Upper lobe of right lung (tissue), 1 donor: ENCODE measurements around the gene CMTM8. TPM values are rescaled to one million over a fixed set of nuclear protein-coding genes. Genes with fewer than 3 reads are reported as not detected.

ENCODE experiments used
- ATAC-seq: fragments of 200-7000 bp; cut with Tn5 transposase; one replicate; pipeline ENCODE4 v1.9.1; 2020; ENCODE audit warnings: mild to moderate bottlenecking, moderate library complexity
- DNase-seq: peaks from one replicate; pipeline ENCODE4 v3.0.0-alpha.2; 2020
- H3K27ac ChIP-seq: fragments of 200-600 bp; one replicate; pipeline ENCODE4 v1.8.0; 2022
- H3K27me3 ChIP-seq: fragments of 200-600 bp; one replicate; pipeline ENCODE4 v1.8.0; 2022; ENCODE audit warnings: mild to moderate bottlenecking
- H3K36me3 ChIP-seq: fragments of 200-600 bp; one replicate; pipeline ENCODE4 v1.8.0; 2022
- H3K4me1 ChIP-seq: fragments of 200-600 bp; one replicate; pipeline ENCODE4 v1.8.0; 2022
- H3K4me3 ChIP-seq: fragments of 200-600 bp; one replicate; pipeline ENCODE4 v1.8.0; 2022; ENCODE audit warnings: mild to moderate bottlenecking
- H3K9me3 ChIP-seq: fragments of 200-600 bp; one replicate; pipeline ENCODE4 v1.8.0; 2022
- CTCF ChIP-seq: fragments of 200-600 bp; IDR thresholded peaks from one replicate; pipeline ENCODE4 v1.8.0; 2022; ENCODE audit warnings: antibody characterized with exemption
- intact Hi-C: fragments of 100-400 bp; cut with DNase I; formaldehyde crosslinking; loops from one replicate; pipeline ENCODE4 v1.11.0; 2022
- total RNA-seq: library from RNA; stranded (reverse); fragmentation: NEBNext Ultra II Directional; extraction: Animal tissue kit (Norgen Biotek cat#: 25700); gene quantifications from one replicate; pipeline ENCODE4 v1.2.1, GENCODE V29; 2021
- donor health status: DM: no; HTN: yes; CAD: no; lungs with severe emphysema.

The CMTM8 gene
- total RNA-seq, 1 donor from 2014 or later = 24.9 TPM

- no peak for TF ChIP-seq CTCF
- Histone ChIP-seq H3K4me1 (peaks cover 26% of the 10 kb centered on the region), H3K4me3 (no peak overlapping the region), H3K36me3 (no peaks in the 10 kb centered on the region), H3K27me3 (no peaks in the 10 kb centered on the region), H3K9me3 (no peaks in the 10 kb centered on the region), H3K27ac (no peak overlapping the region)
- ATAC-seq (no peak), DNase-seq (no peak)
- intact Hi-C loops = no loop called here
Measured at GRCh38 chr3:32274306-32274705, 35.8 kb downstream of the CMTM8 start.

- intact Hi-C loops = no loop called here
- no peak for DNase-seq
Measured at GRCh38 chr3:32275506-32275905, 37.0 kb downstream of the CMTM8 start.

GRCh38 chr3:32276279-32276841 is 37.9 kb downstream of the CMTM8 start:
- TF ChIP-seq CTCF = no peak
- peak overlapping the region; percentile 11 for H3K27ac ChIP-seq
- H3K4me3 ChIP-seq = no peak overlapping the region
- peak; percentile 83 for ATAC-seq
- DNase-seq = no peak
- intact Hi-C loops = no loop called here
- no peaks in the 10 kb centered on the region for H3K9me3 ChIP-seq
- H3K27me3 ChIP-seq = no peaks in the 10 kb centered on the region
- no peaks in the 10 kb centered on the region for H3K36me3 ChIP-seq
- H3K4me1 ChIP-seq = peaks cover 26% of the 10 kb centered on the region

More at GRCh38 chr3:32275506-32275905, 37.0 kb downstream of the CMTM8 start:
- H3K4me3 ChIP-seq = no peak overlapping the region
- peaks cover 26% of the 10 kb centered on the region for H3K4me1 ChIP-seq
- no peaks in the 10 kb centered on the region for H3K36me3 ChIP-seq
- TF ChIP-seq CTCF = no peak
- no peak for ATAC-seq
- H3K27ac ChIP-seq = peak overlapping the region; percentile 11
- no peaks in the 10 kb centered on the region for H3K27me3 ChIP-seq
- no peaks in the 10 kb centered on the region for H3K9me3 ChIP-seq

- DNase-seq (no peak), ATAC-seq (no peak)
- no peaks in the 10 kb centered on the region for H3K36me3 ChIP-seq
- no peaks in the 10 kb centered on the region for H3K27me3 ChIP-seq
- no peak overlapping the region for H3K4me3 ChIP-seq
- H3K4me1 ChIP-seq = peaks cover 26% of the 10 kb centered on the region
- no peak for TF ChIP-seq CTCF
- no peaks in the 10 kb centered on the region for H3K9me3 ChIP-seq
- intact Hi-C loops = no loop called here
- no peak overlapping the region for H3K27ac ChIP-seq
Measured at GRCh38 chr3:32278714-32279113, 40.2 kb downstream of the CMTM8 start.

GRCh38 chr3:32280262-32280910 is 41.9 kb downstream of the CMTM8 start:
- Histone ChIP-seq H3K27ac (no peak overlapping the region), H3K9me3 (no peaks in the 10 kb centered on the region), H3K4me3 (no peak overlapping the region), H3K36me3 (no peaks in the 10 kb centered on the region), H3K27me3 (no peaks in the 10 kb centered on the region), H3K4me1 (peaks cover 20% of the 10 kb centered on the region)
- TF ChIP-seq CTCF = no peak
- ATAC-seq (no peak), DNase-seq (no peak)
- intact Hi-C loops = no loop called here
